Gastrocnemius medialis (tissue), 4 donors: ENCODE data around the gene FMO3.

Experiments used
- POLR2A ChIP-seq, 2 donors: fragments of 450-650 bp; IDR thresholded peaks; one replicate each; pipeline ENCODE4 v1.6.1; 2017; ENCODE audit warnings: antibody characterized with exemption in 2 of 2, mild to moderate bottlenecking in 2 of 2, moderate library complexity in 2 of 2
- TF ChIP-seq, protein P1 (sequence below), 5 experiments: fragments of 450-650 bp in 3 of 5; fragments of 200-600 bp in 2 of 5; sonication (generic) in 2 of 5; IDR thresholded peaks in 4 of 5; conservative IDR thresholded peaks in 1 of 5; 1 replicate in 4 of 5; 2 replicates in 1 of 5; pipeline ENCODE4 v1.5.1; 2016 to 2019; ENCODE audit warnings: antibody characterized with exemption in 5 of 5, mild to moderate bottlenecking in 3 of 5, moderate library complexity in 3 of 5

- TF ChIP-seq, protein P1, sequence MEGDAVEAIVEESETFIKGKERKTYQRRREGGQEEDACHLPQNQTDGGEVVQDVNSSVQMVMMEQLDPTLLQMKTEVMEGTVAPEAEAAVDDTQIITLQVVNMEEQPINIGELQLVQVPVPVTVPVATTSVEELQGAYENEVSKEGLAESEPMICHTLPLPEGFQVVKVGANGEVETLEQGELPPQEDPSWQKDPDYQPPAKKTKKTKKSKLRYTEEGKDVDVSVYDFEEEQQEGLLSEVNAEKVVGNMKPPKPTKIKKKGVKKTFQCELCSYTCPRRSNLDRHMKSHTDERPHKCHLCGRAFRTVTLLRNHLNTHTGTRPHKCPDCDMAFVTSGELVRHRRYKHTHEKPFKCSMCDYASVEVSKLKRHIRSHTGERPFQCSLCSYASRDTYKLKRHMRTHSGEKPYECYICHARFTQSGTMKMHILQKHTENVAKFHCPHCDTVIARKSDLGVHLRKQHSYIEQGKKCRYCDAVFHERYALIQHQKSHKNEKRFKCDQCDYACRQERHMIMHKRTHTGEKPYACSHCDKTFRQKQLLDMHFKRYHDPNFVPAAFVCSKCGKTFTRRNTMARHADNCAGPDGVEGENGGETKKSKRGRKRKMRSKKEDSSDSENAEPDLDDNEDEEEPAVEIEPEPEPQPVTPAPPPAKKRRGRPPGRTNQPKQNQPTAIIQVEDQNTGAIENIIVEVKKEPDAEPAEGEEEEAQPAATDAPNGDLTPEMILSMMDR (IDR thresholded peaks at IDR 0.05 in 4 of 5, conservative IDR thresholded peaks at IDR 0.05 in 1 of 5): no peak
- no peak for TF ChIP-seq POLR2A (IDR thresholded peaks at IDR 0.05)
These were observed 37.7 kb upstream of the FMO3 start for GRCh38 chr1:171052977-171053376.
